Thyroid gland (tissue), 4 donors: ENCODE data around the gene APOD.

Experiments used
- CTCF ChIP-seq, 6 experiments: fragments of 200-600 bp in 3 of 6; fragments of 450-650 bp in 3 of 6; sonication (generic) in 3 of 6; IDR thresholded peaks; one replicate each; pipeline ENCODE4 v1.5.1; 2016 to 2019; ENCODE audit warnings: antibody characterized with exemption in 6 of 6, mild to moderate bottlenecking in 2 of 6, inconsistent platforms in 1 of 6, moderate library complexity in 1 of 6
- POLR2A ChIP-seq, 2 donors: fragments of 450-650 bp; IDR thresholded peaks; one replicate each; pipeline ENCODE4 v1.6.1; 2017; ENCODE audit warnings: antibody characterized with exemption in 2 of 2, mild to moderate bottlenecking in 2 of 2, moderate library complexity in 1 of 2

- TF ChIP-seq CTCF (IDR thresholded peaks at IDR 0.05), result no peak
- TF ChIP-seq POLR2A (IDR thresholded peaks at IDR 0.05), result no peak
Observed at GRCh38 chr3:195587824-195588223, 4.1 kb upstream of the APOD start.
